HG03108 (cell line): Measurements from ENCODE around the gene CORIN.
"Not testable (repeated sequence)": the region's sequence is repeated elsewhere in the genome, so short reads cannot be mapped to it uniquely, and the experiment has no call there.

Source experiments
- ATAC-seq: cut with Tn5 transposase; IDR thresholded peaks from one replicate; pipeline ENCODE4 v1.9.1; 2021; ENCODE audit warnings: moderate library complexity; ENCODE audit not compliant: unreplicated experiment

The CORIN gene

GRCh38 chr4:47776353-47776752 lies 61.5 kb downstream of the CORIN start:
- ATAC-seq, result no peak

GRCh38 chr4:47774079-47774478 lies 63.8 kb downstream of the CORIN start:
- no peak for ATAC-seq

GRCh38 chr4:47771020-47771419 lies 66.8 kb downstream of the CORIN start:
- ATAC-seq, result no peak

GRCh38 chr4:47767956-47768355 lies 69.9 kb downstream of the CORIN start:
- ATAC-seq, result not testable (repeated sequence)

- ATAC-seq, result no peak
These were observed 74.6 kb downstream of the CORIN start for GRCh38 chr4:47763279-47763678.

GRCh38 chr4:47762376-47763266 lies 75.2 kb downstream of the CORIN start:
- ATAC-seq, result no peak

- ATAC-seq, result not testable (repeated sequence)
These were observed 84.6 kb downstream of the CORIN start for GRCh38 chr4:47753316-47753715.

GRCh38 chr4:47752214-47752613 lies 85.7 kb downstream of the CORIN start:
- no peak for ATAC-seq

- no peak for ATAC-seq
These were observed 87.1 kb downstream of the CORIN start for GRCh38 chr4:47750788-47751187.

- no peak for ATAC-seq
These were observed 88.0 kb downstream of the CORIN start for GRCh38 chr4:47749858-47750257.

GRCh38 chr4:47749060-47749459 lies 88.8 kb downstream of the CORIN start:
- no peak for ATAC-seq

- no peak for ATAC-seq
These were observed 89.9 kb downstream of the CORIN start for GRCh38 chr4:47747846-47748494.

- no peak for ATAC-seq
These were observed 90.7 kb downstream of the CORIN start for GRCh38 chr4:47747211-47747610.

- no peak for ATAC-seq
These were observed 91.7 kb downstream of the CORIN start for GRCh38 chr4:47746122-47746521.

- ATAC-seq, result no peak
These were observed 93.0 kb downstream of the CORIN start for GRCh38 chr4:47744843-47745382.

GRCh38 chr4:47744253-47744652 lies 93.6 kb downstream of the CORIN start:
- ATAC-seq, result no peak

- no peak for ATAC-seq
These were observed 96.7 kb downstream of the CORIN start for GRCh38 chr4:47741200-47741599.

- ATAC-seq, result no peak
These were observed 100.5 kb downstream of the CORIN start for GRCh38 chr4:47737326-47737725.

- no peak for ATAC-seq
These were observed 101.3 kb downstream of the CORIN start for GRCh38 chr4:47736555-47736954.

GRCh38 chr4:47736146-47736545 lies 101.7 kb downstream of the CORIN start:
- no peak for ATAC-seq

GRCh38 chr4:47733302-47734175 lies 104.3 kb downstream of the CORIN start:
- ATAC-seq, result no peak
